RKO (cell line): ENCODE results near the gene MRPL10.
"Not testable (repeated sequence)": the region's sequence is repeated elsewhere in the genome, so short reads cannot be mapped to it uniquely, and the experiment has no call there.

Experiments used
- DNase-seq: peaks from one replicate; pipeline ENCODE4 v3.0.0-alpha.2; 2016; ENCODE audit warnings: low spot score

MRPL10 gene

GRCh38 chr17:47789611-47790561 is 41.5 kb downstream of the MRPL10 start:
- no peak for DNase-seq

GRCh38 chr17:47785538-47786123 is 45.7 kb downstream of the MRPL10 start:
- DNase-seq: peak; percentile 32

GRCh38 chr17:47781397-47781796 is 49.9 kb downstream of the MRPL10 start:
- DNase-seq: no peak

GRCh38 chr17:47778184-47778635 is 53.1 kb downstream of the MRPL10 start:
- no peak for DNase-seq

GRCh38 chr17:47776330-47777197 is 54.8 kb downstream of the MRPL10 start:
- DNase-seq: peak; percentile 65

- no peak for DNase-seq
These were observed 56.3 kb downstream of the MRPL10 start for GRCh38 chr17:47774987-47775580.

GRCh38 chr17:47774331-47774730 is 57.0 kb downstream of the MRPL10 start:
- no peak for DNase-seq

GRCh38 chr17:47773649-47774048 is 57.7 kb downstream of the MRPL10 start:
- DNase-seq: not testable (repeated sequence)
